Type B pancreatic cell (in vitro differentiated cells): Measurements from ENCODE around the gene TMEM89. TPM values are rescaled to one million over a fixed set of nuclear protein-coding genes. Genes with fewer than 3 reads are reported as not detected.

Experiments
- DNase-seq: peaks from one replicate; pipeline ENCODE4 v3.0.0; 2021; ENCODE audit warnings: mixed read lengths; ENCODE audit not compliant: unreplicated experiment; ENCODE audit errors: extremely low spot score
- H3K27ac Mint-ChIP-seq: 2 replicates; pipeline ENCODE4 v1.8.0; 2021; ENCODE audit warnings: mild to moderate bottlenecking, mixed read lengths
- H3K27me3 Mint-ChIP-seq: 2 replicates; pipeline ENCODE4 v1.8.0; 2021; ENCODE audit warnings: mixed read lengths
- H3K36me3 Mint-ChIP-seq: 2 replicates; pipeline ENCODE4 v1.8.0; 2021; ENCODE audit warnings: mixed read lengths
- H3K4me1 Mint-ChIP-seq: one replicate; pipeline ENCODE4 v1.8.0; 2021; ENCODE audit warnings: mixed read lengths; ENCODE audit not compliant: unreplicated experiment
- H3K4me3 Mint-ChIP-seq: 2 replicates; pipeline ENCODE4 v1.8.0; 2021; ENCODE audit warnings: mild to moderate bottlenecking, mixed read lengths
- H3K9me3 Mint-ChIP-seq: 2 replicates; pipeline ENCODE4 v1.8.0; 2021; ENCODE audit warnings: mixed read lengths
- total RNA-seq: library from RNA; stranded (reverse); gene quantifications from 2 replicates; pipeline ENCODE4 v1.2.1, GENCODE V29; 2021; ENCODE audit warnings: low replicate concordance
- TF ChIP-seq, protein P1 (sequence below): fragments of 200-600 bp; sonication (generic); conservative IDR thresholded peaks from 2 replicates; pipeline ENCODE4 v1.5.0; 2021; ENCODE audit warnings: antibody characterized with exemption, mild to moderate bottlenecking

Gene TMEM89
- total RNA-seq, 1 donor from 2014 or later: not detected

- DNase-seq: no peak
- no peaks in the 10 kb centered on the region for H3K9me3 Mint-ChIP-seq
- H3K36me3 Mint-ChIP-seq: no peaks in the 10 kb centered on the region
- TF ChIP-seq, protein P1, sequence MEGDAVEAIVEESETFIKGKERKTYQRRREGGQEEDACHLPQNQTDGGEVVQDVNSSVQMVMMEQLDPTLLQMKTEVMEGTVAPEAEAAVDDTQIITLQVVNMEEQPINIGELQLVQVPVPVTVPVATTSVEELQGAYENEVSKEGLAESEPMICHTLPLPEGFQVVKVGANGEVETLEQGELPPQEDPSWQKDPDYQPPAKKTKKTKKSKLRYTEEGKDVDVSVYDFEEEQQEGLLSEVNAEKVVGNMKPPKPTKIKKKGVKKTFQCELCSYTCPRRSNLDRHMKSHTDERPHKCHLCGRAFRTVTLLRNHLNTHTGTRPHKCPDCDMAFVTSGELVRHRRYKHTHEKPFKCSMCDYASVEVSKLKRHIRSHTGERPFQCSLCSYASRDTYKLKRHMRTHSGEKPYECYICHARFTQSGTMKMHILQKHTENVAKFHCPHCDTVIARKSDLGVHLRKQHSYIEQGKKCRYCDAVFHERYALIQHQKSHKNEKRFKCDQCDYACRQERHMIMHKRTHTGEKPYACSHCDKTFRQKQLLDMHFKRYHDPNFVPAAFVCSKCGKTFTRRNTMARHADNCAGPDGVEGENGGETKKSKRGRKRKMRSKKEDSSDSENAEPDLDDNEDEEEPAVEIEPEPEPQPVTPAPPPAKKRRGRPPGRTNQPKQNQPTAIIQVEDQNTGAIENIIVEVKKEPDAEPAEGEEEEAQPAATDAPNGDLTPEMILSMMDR: no peak
- H3K4me1 Mint-ChIP-seq: peaks cover 8% of the 10 kb centered on the region
- H3K27me3 Mint-ChIP-seq: no peaks in the 10 kb centered on the region
- H3K4me3 Mint-ChIP-seq: no peak overlapping the region
- no peak overlapping the region for H3K27ac Mint-ChIP-seq
Observed at GRCh38 chr3:48639944-48640606, 18.5 kb upstream of the TMEM89 start.

DNA sequence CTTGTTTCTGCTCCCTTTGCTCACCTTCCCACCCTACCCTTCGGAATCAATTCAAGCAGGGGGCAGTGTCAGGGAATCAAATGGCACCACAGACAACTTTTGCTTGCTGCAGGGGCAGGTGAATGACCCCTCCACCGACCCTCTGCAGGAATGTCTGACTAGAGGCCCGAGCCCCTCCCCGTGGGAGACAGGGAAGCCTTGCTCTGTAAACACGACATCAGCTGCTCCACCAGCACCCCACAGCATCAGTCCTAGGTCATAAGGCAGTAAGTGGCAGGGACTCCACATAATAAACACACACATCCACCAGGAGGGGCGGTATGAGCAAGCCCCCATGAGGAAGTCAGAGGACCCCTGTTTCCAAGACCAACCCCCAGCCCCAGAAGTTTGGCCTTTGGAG lies 15.7 kb upstream of the TMEM89 start:
- TF ChIP-seq, protein P1: no peak
- Mint-ChIP-seq H3K9me3 (no peaks in the 10 kb centered on the region), H3K27ac (peak overlapping the region; percentile 39), H3K27me3 (no peaks in the 10 kb centered on the region), H3K4me1 (peaks cover 15% of the 10 kb centered on the region), H3K4me3 (peak overlapping the region; percentile 59), H3K36me3 (no peaks in the 10 kb centered on the region)
- DNase-seq: no peak

GRCh38 chr3:48636149-48636655 lies 14.6 kb upstream of the TMEM89 start:
- H3K27me3 Mint-ChIP-seq: no peaks in the 10 kb centered on the region
- H3K4me3 Mint-ChIP-seq: peak overlapping the region; percentile 88
- H3K4me1 Mint-ChIP-seq: peaks cover 15% of the 10 kb centered on the region
- H3K9me3 Mint-ChIP-seq: no peaks in the 10 kb centered on the region
- no peak overlapping the region for H3K27ac Mint-ChIP-seq
- no peaks in the 10 kb centered on the region for H3K36me3 Mint-ChIP-seq
- TF ChIP-seq, protein P1: no peak
- DNase-seq: no peak

GRCh38 chr3:48635222-48636021 lies 13.9 kb upstream of the TMEM89 start, which contains the start of gene SLC26A6:
Gene SLC26A6 (minus strand): TSS chr3:48635461. CDS start chr3:48635393, 68 bp downstream.
- peak; percentile 98 for DNase-seq
- Mint-ChIP-seq H3K9me3 (no peaks in the 10 kb centered on the region), H3K27ac (peak within 1 kb of the TSS; percentile 59), H3K27me3 (no peaks in the 10 kb centered on the region), H3K36me3 (no peaks in the 10 kb centered on the region), H3K4me3 (peak within 1 kb of the TSS; percentile 88), H3K4me1 (peaks cover 15% of the 10 kb centered on the region)
- TF ChIP-seq, protein P1: peak; percentile 75

DNA sequence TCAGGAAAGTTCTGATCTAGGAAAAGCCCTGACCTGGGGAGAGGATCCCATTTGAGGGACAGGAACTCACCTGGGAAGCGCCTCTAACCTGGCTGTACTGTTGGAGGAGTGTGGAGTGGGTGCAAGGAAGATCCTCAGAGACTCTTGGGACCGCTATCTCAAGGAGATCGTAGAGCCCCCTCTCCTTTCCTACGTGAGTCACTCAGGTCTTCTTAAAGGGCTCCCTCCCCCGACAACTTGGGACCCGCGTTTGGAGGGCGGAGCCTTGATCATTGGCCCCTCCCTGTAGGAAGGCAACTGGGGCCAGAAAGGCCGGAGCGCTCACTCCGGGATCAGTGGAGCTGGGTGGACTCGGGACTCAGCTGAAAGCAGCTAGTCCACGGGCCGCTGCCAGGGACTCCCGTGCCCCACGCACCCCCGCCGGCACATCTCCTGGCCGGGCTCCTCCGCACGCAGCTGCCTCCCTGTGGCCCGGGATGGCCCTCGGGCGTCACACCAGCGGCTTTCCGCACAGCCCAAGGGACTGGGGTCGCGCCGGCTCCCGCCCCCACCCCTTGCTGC lies 13.2 kb upstream of the TMEM89 start:
- Mint-ChIP-seq H3K9me3 (no peaks in the 10 kb centered on the region), H3K27me3 (no peaks in the 10 kb centered on the region), H3K36me3 (no peaks in the 10 kb centered on the region), H3K27ac (peak overlapping the region; percentile 59), H3K4me3 (peak overlapping the region; percentile 88), H3K4me1 (peaks cover 15% of the 10 kb centered on the region)
- TF ChIP-seq, protein P1: no peak
- no peak for DNase-seq
